NT2/D1 (cell line): Measurements from ENCODE around the gene MEIOB.
"Not testable (repeated sequence)": the region's sequence is repeated elsewhere in the genome, so short reads cannot be mapped to it uniquely, and the experiment has no call there.

Experiments
- SUZ12 ChIP-seq: IDR thresholded peaks from 2 replicates; pipeline ENCODE4 v1.6.1; 2011; ENCODE audit not compliant: insufficient read length, insufficient read depth; ENCODE audit errors: extremely low read depth
- YY1 ChIP-seq: IDR thresholded peaks from 2 replicates; pipeline ENCODE4 v1.6.1; 2011; ENCODE audit not compliant: insufficient read length, insufficient read depth
- ZNF274 ChIP-seq: IDR thresholded peaks from 2 replicates; pipeline ENCODE4 v1.6.1; 2011; ENCODE audit warnings: mild to moderate bottlenecking, low read depth, low read length

DNA sequence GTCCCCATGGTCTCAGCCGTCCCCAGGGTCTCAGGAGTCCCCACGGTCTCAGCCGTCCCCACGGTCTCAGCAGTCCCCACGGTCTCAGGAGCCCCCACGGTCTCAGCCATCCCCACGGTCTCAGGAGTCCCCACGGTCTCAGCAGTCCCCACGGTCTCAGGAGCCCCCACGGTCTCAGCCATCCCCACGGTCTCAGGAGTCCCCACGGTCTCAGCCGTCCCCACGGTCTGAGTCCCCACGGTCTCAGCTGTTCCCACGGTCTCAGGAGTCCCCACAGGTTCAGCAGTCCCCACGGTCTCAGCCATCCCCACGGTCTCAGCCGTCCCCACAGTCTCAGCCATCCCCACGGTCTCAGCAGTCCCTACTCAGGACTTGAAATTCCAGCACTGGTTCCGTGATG is 48.2 kb upstream of the MEIOB start:
- not testable (repeated sequence) for TF ChIP-seq YY1, ZNF274, SUZ12
